ENCODE data around the gene UNC13D. TPM values are rescaled to one million over a fixed set of nuclear protein-coding genes. Genes with fewer than 3 reads are reported as not detected.

UNC13D gene
- total and polyA plus RNA-seq, 9 of the 15 experiments (the other 6 are each of a cell fraction or from before 2014, with no cell fraction given): 0.86 to 244 (median 69.2) TPM

DNA sequence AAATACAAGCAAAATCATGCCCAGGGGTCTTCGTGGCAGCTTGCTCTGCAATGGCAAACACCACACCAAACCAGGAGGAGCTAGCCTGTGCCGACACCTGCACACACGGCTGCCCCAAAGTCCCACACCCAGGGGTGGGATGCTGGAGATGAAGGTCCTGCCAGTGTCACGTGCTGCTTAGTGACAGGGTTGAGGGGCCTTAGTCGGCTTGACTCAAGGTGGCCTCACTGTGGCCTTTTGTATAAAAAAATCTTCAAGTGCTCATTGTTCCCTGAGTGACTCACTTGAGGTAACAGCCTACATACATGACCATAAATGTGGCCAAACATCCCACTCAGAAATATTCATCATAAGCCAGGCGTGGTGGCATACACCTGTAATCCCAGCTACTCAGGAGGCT is 45.2 kb upstream of the UNC13D start (continued):
- TF ChIP-seq MYC (IDR thresholded peaks at IDR 0.05; ENCODE audit: low read depth, low read length) (no peak), MYC (CRISPR knock-in tag; IDR thresholded peaks at IDR 0.05; ENCODE audit: borderline replicate concordance, low read depth) (no peak), TOE1 (IDR thresholded peaks at IDR 0.05; ENCODE audit: borderline replicate concordance) (no peak), TOE1 (CRISPR knock-in tag; IDR thresholded peaks at IDR 0.05; ENCODE audit: borderline replicate concordance, low read depth) (no peak), SMC3 (conservative IDR thresholded peaks at IDR 0.05; ENCODE audit: insufficient read depth, low read depth, low read length) (no peak), BHLHE40 (IDR thresholded peaks at IDR 0.05; ENCODE audit: low read length) (peak; percentile 74), ZNF133 (CRISPR knock-in tag; IDR thresholded peaks at IDR 0.05) (no peak), ZNF766 (CRISPR knock-in tag; conservative IDR thresholded peaks at IDR 0.05) (no peak), XRCC5 (IDR thresholded peaks at IDR 0.05; ENCODE audit: low read depth, low read length) (no peak), XRCC3 (IDR thresholded peaks at IDR 0.05) (no peak), ZNF589 (CRISPR knock-in tag; IDR thresholded peaks at IDR 0.05; ENCODE audit: low read depth) (no peak), LEF1 (IDR thresholded peaks at IDR 0.05) (no peak), YBX1 (IDR thresholded peaks at IDR 0.05) (no peak), NFRKB (IDR thresholded peaks at IDR 0.05; ENCODE audit: low read depth) (no peak), CBX3 (IDR thresholded peaks at IDR 0.05; ENCODE audit: borderline replicate concordance in 1 of 2, low read length in 2 of 2) (no peak), SMAD4 (CRISPR knock-in tag; conservative IDR thresholded peaks at IDR 0.05) (no peak), MAZ (CRISPR knock-in tag; conservative IDR thresholded peaks at IDR 0.05 in 1 of 2, IDR thresholded peaks at IDR 0.05 in 1 of 2) (no peak), ELF4 (CRISPR knock-in tag; IDR thresholded peaks at IDR 0.05) (no peak), SMARCC2 (IDR thresholded peaks at IDR 0.05; ENCODE audit: low read depth) (no peak), ZBTB17 (CRISPR knock-in tag; IDR thresholded peaks at IDR 0.05) (no peak)
- TF ChIP-seq, protein P1, sequence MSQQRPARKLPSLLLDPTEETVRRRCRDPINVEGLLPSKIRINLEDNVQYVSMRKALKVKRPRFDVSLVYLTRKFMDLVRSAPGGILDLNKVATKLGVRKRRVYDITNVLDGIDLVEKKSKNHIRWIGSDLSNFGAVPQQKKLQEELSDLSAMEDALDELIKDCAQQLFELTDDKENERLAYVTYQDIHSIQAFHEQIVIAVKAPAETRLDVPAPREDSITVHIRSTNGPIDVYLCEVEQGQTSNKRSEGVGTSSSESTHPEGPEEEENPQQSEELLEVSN (IDR thresholded peaks at IDR 0.05; ENCODE audit: borderline replicate concordance in 1 of 2, extremely low read depth in 1 of 2, insufficient read depth in 1 of 2, insufficient read length in 1 of 2, low read depth in 1 of 2, low read length in 1 of 2, poor library complexity in 1 of 2, severe bottlenecking in 1 of 2): no peak
- TF ChIP-seq, protein P2, sequence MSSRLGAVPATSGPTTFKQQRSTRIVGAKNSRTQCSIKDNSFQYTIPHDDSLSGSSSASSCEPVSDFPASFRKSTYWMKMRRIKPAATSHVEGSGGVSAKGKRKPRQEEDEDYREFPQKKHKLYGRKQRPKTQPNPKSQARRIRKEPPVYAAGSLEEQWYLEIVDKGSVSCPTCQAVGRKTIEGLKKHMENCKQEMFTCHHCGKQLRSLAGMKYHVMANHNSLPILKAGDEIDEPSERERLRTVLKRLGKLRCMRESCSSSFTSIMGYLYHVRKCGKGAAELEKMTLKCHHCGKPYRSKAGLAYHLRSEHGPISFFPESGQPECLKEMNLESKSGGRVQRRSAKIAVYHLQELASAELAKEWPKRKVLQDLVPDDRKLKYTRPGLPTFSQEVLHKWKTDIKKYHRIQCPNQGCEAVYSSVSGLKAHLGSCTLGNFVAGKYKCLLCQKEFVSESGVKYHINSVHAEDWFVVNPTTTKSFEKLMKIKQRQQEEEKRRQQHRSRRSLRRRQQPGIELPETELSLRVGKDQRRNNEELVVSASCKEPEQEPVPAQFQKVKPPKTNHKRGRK (tag; IDR thresholded peaks at IDR 0.05): no peak
- TF ChIP-seq, protein P3, sequence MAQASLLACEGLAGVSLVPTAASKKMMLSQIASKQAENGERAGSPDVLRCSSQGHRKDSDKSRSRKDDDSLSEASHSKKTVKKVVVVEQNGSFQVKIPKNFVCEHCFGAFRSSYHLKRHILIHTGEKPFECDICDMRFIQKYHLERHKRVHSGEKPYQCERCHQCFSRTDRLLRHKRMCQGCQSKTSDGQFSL (CRISPR knock-in tag; IDR thresholded peaks at IDR 0.05): no peak
- TF ChIP-seq, protein P3 (tag; IDR thresholded peaks at IDR 0.05): no peak
- TF ChIP-seq, protein P4, sequence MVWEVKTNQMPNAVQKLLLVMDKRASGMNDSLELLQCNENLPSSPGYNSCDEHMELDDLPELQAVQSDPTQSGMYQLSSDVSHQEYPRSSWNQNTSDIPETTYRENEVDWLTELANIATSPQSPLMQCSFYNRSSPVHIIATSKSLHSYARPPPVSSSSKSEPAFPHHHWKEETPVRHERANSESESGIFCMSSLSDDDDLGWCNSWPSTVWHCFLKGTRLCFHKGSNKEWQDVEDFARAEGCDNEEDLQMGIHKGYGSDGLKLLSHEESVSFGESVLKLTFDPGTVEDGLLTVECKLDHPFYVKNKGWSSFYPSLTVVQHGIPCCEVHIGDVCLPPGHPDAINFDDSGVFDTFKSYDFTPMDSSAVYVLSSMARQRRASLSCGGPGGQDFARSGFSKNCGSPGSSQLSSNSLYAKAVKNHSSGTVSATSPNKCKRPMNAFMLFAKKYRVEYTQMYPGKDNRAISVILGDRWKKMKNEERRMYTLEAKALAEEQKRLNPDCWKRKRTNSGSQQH (CRISPR knock-in tag; IDR thresholded peaks at IDR 0.05): no peak
